Measurements from ENCODE around the gene GATA6.
"Not testable (repeated sequence)": the region's sequence is repeated elsewhere in the genome, so short reads cannot be mapped to it uniquely, and the experiment has no call there.

Gene GATA6

DNA sequence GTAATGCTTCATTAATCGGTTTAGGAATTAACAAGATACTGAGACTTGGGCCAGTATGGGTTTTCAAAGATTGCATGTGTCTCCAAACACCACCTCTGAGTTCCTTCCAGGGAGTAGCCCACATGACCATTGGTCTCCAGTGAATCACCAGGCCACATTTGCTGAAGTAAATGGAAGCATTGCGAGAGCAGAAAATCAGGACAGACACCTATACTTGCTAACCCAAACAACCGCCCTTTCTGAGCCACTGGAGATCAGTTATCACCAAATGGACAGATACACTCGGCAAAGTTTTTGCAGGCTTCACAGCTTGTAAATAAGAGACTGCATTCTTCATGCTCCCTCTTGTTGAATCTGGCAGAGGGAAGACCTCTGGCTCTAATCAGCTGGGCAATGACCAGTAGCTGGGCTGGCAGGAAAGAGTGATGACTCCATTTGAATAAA is 40.9 kb downstream of the GATA6 start:
- DNase-seq, result no peak

DNA sequence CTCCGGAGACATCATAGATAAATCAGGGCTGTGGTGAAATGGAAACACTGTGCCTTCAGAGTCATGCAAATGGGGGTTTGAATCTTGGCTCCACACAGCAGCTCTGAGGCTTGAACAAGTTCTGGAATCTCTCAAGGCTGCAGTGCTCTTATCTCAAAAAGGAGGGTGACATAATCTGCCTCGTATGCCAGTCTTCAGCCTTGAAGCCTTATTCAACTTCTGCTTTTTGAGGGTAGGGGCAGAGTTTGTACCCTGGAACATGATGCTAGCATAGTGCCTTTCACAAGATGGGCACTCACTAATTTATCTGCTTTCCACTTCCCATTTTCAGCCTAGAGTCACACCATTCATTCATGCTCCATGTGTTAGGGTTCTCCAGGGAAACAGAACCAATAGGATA is 42.3 kb downstream of the GATA6 start:
- DNase-seq, result no peak

DNA sequence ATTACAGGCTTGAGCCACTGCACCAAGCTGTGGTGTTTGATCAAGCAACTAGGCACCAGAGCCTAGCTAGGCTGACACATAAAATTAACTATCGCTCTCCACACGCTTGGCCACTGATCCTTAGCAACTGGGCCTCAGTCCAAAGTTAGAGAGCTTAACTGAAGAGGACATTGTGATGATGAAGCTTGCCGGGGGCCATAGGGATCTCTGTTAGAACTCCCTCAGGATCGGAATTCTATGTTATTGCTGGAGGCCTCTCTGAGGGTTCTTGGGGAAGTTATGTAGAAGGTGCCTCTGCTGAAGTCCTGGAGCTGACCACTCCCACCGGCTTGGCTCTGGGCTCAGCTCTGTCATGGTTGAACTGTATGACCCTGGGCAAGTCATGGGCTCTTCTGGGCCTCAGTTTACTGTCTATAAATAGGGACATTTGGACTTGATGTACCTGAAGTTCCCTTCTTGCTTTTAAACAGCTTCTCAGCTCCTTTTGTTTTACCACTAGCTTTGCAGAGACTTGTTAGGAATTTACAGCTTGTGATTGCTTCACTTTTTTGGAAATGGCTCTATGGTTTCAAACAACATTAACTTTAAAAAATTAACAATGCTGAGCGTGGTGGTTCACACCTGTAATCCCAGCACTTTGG is 44.1 kb downstream of the GATA6 start:
- DNase-seq, result no peak

DNA sequence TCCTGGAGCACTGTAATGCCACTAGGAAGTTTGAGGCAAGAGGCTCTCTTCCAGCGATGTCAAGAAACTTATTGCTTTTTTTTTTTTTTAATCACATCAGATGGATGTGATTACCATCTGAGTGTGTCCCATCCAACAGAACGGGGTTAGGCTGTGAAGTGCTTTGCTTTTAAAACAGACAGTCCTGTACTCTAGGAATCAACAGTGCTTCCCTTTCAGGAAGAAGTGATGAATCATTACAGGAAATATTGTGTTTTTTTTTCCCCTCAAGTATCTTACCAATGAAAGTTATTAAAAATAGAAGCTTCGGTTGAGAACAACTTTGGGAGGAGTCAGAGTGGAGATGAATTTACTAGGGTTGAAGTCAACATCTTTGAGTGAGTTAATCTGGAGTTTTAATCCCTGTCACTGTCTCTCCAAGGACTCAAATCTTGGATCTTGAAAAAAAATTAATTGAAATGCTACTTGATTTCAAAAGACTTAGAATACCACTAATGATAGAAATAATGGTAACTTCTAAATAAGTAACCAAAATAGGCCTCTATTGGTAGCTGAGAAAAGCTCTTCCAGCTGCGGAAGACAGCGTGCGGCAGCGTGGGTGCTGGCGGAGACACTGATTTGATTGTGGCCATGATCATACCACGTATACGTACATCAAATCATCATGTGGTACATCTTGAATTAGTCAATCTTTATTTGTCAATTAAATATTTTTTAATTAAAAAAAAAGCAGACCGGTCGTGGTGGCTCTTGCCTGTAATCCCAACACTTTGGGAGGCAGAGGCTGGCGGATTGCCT is 45.5 kb downstream of the GATA6 start:
- no peak for DNase-seq

DNA sequence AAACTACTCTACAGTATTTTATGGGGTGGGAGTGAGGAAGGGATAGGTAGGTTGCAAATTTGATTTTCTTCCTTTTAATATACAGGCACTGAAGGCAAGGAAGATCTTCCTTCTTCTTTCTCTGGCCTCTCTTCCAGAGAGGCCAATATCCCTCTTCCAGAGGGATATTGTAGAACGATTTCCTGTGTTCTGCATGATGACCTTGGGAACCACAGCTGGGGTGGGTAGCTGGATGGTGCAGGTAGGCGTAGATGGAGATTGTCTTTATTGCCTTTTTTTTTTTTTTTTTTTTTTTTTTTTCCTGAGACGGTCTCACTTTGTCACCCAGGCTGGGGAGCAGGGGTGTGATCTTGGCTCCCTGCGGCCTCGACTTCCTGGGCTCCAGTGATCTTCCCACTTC is 49.4 kb downstream of the GATA6 start:
- DNase-seq, result no peak

DNA sequence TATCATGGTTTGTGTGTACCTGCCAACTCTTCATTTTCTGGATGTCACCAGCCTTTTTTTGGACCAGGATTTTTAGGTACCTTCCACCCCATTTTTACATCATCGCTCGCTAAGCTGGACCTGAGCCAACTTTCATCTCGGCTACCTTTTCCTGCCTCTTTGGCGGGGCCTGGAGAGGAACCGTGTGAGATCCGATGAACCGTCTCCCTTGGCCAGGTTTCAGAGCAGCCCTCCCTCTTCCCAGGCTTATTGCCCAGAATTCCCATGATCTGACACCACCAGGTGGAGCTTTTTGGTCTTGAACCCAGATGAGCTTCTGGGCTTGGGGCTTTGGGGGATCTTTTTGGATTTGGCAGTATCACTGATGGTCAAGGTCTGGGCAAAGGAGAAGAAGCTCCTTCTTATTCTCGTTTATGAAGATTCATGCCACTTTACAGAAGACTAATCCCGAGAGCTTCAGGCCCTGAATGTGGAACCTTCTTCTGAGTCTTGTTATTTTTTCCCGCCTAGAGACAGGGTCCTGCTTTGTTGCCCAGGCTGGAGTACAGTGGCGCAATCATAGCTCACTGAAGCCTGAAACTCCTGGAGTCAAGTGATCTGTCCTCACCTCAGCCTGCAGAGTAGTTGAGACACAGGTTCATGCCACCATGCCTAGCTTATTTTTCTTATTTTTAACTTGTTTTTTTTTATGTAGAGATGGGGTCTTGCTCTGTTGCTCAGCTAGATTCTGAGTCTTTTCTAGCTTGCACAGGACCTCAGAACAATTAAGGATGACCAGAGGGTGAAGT is 50.4 kb downstream of the GATA6 start:
- no peak for DNase-seq

DNA sequence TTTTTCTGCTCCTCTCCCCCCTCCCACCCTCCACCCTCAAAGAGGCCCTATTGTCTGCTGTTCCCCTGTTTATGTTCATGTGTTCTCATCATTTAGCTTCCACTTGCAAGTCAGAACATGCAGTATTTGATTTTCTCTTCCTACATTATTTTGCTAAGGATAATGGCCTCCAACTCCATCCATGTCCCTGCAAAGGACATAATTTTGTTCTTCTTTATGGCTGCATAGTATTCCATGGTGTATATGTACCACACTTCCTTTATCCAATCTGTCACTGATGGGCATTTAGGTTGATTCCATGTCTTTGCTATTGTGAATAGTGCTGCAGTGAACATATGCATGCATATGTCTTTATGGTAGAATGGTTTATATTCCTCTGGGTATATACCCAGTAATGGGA is 51.2 kb downstream of the GATA6 start:
- DNase-seq, result not testable (repeated sequence)

DNA sequence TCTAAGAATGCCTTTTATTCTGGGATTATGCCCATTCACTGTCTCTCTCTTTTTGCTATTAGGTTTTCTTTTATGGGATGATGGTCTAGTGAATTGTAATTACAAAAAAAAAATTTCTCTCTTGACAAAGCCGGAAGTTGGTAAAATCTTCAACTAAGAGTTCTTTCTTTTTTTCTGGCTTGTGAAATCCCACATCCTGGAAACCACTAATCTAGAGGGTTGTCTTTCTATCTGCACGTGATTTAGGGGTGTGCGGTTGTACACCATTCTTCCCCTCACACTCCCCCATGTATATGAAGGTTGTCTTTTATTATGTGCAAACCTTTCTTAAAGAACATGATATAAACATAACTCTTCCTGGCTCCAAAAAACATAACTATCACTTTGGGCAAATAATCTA is 52.0 kb downstream of the GATA6 start:
- peak; percentile 1 for DNase-seq

DNA sequence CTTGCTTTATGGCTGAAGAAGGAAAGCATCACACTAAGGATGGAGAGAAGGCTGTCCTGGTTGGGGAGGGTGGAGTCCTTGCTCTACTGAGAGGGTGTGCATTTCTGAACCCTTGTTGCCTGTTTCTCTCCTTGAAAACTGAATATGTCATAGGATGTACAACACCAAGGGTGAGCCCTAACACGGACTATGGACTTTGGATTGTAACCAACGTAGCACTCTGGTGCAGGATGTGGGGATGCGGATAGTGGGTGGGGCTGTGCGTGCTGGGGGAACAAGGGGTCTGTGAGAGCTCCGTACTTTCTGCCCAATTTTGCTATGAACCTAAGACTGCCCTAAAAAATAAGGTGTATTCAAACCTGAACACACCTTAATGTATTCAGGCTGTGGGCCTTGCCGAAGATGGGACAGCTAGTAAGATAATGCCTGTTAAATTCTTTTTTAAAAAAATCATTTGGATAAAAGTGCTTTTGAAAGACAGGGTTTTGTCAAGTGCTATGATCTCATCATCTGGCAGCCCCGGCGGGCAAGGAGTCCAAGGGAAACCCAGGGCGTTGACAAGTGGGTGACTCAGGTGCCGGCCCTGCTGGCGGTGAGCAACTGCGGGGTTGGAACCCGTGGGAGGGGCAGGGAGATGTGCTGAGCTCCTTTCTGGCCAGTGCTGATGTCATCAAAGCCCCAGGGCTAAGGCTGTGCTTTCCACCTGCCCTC is 54.0 kb downstream of the GATA6 start:
- DNase-seq, result no peak

DNA sequence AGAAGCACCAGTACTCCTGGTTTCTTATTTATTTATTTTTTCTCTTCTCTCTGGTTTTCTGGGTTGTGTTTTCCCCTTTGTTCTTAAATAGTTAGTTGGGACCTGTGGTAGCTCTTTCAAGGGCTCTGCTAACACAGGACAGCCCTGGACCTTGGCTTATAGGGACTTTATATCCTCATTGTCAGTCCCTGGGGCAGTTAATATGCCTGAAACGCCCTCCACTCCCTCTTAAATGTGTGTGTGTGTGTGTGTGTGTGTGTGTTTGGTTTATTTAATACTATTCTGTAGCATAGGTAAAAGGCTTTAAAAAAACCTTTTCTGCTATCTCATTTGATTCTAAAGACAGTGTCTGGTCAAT is 54.6 kb downstream of the GATA6 start:
- DNase-seq, result no peak

DNA sequence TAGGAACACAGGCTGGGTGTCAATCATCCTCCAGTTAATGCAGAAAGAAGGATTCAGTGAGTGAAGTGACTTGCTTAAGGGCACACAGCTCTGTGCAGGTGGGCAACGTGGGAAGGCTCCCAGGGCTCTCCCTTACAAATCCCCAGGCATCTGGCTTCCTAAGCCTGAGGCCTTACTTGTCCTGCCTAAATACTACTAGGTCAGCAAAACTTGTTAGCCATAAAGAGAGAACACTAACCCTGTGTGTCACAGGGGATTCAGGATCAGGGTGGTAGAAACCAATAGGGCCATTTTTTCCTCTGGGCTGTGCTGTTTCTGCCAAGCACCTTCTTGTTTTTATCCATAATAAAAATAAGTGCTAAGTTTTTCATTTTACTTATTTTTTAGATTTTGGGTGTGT is 55.0 kb downstream of the GATA6 start:
- no peak for DNase-seq

DNA sequence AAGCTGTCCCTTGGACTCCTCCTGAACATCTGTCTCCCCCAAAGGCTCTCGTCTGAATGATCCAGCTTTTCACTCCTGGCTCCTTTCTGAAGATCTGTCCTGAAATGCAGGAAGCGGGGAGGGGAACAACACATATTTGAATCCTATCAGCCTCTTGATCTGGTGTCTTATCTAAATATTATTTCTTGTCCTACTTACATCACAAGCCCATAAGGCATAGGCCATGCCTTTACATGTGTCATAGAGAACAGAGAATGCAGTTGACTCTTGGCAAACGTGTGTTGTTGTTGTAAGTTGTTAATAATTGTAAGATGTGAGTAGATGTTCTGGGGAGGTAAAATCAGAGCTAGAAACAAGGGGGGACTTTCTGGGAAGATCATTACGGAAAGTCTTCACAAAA is 57.4 kb downstream of the GATA6 start:
- DNase-seq, result no peak

DNA sequence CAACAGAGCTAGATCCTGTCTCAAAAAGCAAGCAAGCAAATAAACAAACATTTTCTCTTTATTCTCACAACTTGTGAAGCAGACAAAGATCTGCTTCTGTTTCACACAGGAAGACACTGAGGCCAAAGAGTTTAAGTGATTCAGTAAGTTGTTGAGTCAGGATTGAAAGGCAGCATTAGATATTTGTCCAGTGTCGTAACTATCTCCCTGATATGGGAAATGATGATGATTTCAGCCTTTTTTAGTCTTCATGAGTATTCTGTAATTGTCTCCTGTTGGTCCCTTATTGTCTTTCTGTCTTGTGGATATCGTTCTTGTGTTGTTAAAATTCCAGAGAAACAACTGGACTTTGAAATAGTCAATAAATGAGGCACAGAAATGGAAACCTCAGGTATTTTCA is 59.6 kb downstream of the GATA6 start:
- no peak for DNase-seq

DNA sequence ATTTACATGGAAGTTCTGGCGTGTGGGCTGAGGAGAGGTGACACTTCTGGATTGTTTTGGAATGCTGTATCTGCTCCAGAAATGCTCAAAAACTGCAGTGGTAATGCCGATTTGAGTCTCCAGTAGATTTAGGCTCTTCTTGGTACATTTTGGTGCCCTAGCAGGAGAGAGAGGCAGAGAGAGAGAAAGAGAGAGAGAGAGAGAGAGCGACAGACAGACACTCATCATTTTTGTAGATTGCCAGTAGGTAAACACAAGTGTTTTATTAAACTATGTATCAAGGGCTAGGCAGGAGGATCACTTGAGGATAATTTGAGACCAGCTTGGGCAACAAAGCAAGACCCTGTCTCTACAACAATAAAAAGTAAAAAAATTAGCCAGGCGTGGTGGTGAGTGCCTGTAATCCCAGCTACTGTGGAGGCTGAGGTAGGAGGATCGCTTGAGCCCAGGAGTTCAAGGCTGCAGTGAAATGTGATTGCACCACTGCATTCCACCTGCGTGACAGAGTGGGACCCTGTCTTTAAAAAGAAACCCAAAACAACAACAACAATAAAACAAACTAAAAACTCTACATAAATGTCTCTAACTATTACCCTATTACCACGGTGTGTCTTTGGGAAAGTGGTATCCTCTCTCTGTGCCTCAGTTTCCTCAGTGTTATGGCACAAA is 60.2 kb downstream of the GATA6 start:
- DNase-seq, result no peak

DNA sequence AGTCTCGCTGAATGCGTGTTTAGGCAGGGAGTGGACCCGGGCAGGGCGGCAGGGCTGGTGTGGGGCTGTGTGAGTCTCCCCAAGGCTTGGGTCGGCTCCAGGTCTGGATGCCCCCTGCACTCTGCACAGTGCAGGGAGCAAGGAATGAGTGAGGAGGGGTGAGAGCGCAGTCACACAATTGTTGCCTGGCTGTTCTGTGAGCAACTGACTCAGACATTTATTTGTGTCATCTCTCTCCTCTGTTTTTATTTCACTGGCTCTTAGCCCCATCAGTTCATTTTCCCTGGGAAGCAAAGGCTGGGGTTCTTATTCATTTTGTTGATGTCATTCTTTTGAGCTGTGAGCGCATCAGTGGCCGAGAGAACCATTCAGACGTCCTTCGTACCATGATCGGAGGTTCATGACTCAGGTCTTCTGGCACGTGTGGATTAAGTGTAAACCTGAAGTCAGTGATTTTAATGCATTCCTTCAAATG is 61.1 kb downstream of the GATA6 start:
- no peak for DNase-seq

DNA sequence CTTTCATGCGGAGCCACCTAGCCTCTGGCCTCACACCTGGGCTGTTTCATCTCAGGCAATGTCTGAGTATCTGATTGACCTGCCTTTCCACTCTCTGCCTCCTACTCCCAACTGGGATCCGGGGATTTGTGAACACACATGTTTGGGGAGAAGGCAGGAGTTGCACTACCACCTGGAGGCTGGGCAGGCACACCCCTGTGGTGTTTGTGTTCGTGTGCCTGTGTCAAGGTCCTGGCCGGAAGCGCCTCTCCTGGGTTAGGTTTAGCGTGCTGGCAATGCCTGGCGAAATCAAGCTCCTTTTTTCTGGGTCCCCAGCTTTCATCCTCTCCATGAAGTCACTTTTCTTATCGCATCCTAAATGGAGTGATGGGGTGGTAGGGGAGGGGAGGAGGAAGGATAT is 63.9 kb downstream of the GATA6 start:
- DNase-seq, result no peak

DNA sequence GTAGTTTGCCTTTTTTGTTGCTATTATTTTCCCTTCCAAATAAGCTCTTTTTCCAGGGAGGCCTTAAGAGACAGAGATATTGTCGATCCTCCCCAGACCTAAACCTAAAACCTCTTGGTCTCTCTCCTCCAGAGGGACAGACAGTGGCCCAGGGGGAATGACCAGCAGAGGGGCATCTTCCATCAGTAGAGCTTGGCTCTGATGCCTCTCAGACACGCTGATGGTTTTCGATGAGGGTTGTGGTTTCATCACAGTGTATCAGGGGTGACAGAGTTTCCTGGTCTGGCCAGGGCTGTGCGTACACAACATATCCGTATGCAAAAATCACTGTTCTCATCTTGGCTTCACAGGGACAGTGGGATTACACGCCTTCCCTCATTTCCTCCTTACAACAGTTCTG is 68.6 kb downstream of the GATA6 start:
- DNase-seq, result no peak

DNA sequence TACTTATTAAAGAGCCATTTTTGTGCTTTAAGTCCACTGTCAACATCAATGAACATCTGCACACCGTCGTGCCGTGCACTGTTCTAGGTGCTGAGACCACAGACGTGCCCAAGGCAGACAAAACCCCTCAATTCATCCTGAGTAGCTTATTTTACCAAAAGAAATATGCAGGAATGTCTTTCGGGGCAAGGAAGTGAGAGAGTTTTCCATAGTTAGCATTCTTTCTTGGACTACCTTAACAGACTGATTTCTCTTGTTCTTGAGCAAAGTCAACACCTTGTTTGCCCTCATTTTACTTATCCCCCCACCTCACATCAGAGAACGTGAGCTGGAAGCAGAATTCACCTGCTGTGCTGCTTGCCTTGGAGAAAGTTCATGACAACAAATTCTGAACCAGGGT is 69.3 kb downstream of the GATA6 start:
- no peak for DNase-seq

DNA sequence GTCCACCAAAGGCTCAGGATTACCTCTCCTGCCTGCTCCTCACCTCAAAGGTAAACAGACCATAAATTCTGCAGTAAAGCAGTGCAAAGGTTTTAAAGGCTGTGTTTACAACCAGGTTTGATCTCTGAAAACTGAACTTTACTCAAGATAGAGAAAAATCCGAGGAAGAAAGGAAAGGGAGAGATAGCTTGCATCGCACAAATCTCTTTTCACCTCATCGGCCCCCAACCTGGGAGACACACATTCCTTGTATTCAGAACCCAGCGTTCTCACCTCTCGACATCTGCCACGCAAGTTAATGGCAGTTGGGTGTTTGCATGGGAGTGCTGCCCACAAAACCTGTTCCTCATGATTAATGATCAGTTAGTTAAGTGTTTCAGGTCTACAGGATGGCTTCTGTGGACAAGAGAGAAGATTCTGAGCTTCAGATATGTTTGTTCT is 72.6 kb downstream of the GATA6 start:
- DNase-seq, result no peak

DNA sequence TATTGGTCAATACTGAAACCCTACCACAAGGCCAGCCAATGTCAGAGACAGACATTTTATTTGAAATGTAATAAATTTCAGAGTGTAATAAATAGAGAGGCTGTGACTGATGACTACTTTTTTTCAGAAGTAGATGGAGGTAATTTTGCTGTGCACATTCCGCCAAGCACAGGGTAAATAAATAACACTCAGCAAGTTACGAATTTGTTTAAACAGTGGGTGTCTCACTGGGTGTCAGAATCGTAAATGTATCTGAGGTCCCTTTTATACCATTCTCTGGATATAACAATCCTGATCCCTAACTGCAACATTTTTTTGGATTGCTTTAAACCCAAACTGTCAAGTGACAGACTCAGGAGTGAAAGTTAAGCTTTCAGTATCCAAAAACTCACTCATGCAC is 74.1 kb downstream of the GATA6 start:
- no peak for DNase-seq

DNA sequence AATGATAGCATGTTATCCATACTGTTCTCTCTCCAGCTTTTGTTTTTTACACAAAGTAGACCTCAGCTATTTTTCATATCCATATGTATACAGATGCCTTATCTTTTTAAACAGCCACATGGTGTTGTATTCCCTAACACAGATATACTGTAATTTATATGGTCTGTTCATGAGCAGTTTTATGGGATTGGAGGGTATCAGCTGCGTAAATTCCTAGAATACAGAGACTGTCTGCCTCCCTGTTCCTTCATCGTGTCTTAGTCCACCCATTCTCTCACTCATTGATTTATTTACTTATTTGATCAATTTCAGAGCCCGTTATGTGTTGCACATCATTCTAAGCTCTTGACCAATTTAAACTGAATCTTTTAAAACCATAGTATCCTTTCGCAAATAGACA is 80.6 kb downstream of the GATA6 start:
- no peak for DNase-seq

DNA sequence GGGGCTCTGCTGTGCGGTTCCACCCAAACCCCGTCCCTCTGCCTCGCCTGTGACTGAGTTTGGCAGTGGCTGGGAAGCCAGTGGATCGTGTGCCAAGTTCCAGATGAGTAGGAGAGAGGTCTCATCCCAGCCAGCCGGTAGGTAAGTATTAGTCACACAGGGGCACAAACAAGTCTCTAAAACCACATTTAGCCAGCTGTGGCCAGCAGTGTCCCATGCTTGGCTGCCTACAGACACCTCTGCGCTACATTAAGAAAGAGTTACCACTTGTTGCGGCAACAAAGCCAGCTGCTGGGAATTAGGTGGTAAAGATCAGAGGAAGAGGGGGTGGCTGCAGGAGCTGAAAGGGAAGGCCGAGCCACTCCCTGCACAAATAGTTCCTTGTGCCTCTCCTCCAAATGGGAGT is 81.2 kb downstream of the GATA6 start:
- DNase-seq, result no peak

Measured in central memory CD4-positive, alpha-beta T cell (primary cell).